Neural cell (in vitro differentiated cells): ENCODE measurements around the gene HOXC10. TPM values are rescaled to one million over a fixed set of nuclear protein-coding genes. Genes with fewer than 3 reads are reported as not detected.

Source experiments
- H2AFZ ChIP-seq: fragments of 200-600, 300-800 bp; sonication (generic), shearing (Covaris generic); 2 replicates; pipeline ENCODE4 v1.6.0; 2014; ENCODE audit warnings: low read depth, mild to moderate bottlenecking, antibody characterized with exemption, low read length, moderate library complexity
- H3F3A ChIP-seq: fragments of 200-600 bp; shearing (Covaris generic); 2 replicates; pipeline ENCODE4 v1.6.1; 2016; ENCODE audit warnings: mild to moderate bottlenecking, moderate library complexity, mixed read lengths, antibody characterized with exemption, low read length; ENCODE audit not compliant: insufficient read depth, poor library complexity, severe bottlenecking
- H3K27ac ChIP-seq: fragments of 200-600, 300-800 bp; sonication (generic), shearing (Covaris generic); 2 replicates; pipeline ENCODE4 v1.5.1; 2014; ENCODE audit warnings: mild to moderate bottlenecking, low read length, moderate library complexity
- H3K27me3 ChIP-seq: fragments of 300-800, 200-600 bp; sonication (generic), shearing (Covaris generic); 2 replicates; pipeline ENCODE4 v1.6.0; 2014; ENCODE audit warnings: mild to moderate bottlenecking, low read depth, low read length, moderate library complexity; ENCODE audit not compliant: insufficient read depth
- H3K36me3 ChIP-seq: fragments of 300-800, 200-600 bp; sonication (generic), shearing (Covaris generic); 2 replicates; pipeline ENCODE4 v1.5.1; 2014; ENCODE audit warnings: mild to moderate bottlenecking, antibody characterized with exemption, low read length, moderate library complexity; ENCODE audit not compliant: insufficient read depth
- H3K4me2 ChIP-seq: fragments of 300-800, 200-600 bp; sonication (generic), shearing (Covaris generic); 2 replicates; pipeline ENCODE4 v1.6.0; 2014; ENCODE audit warnings: mild to moderate bottlenecking, low read length
- H3K4me3 ChIP-seq: fragments of 300-800, 200-600 bp; sonication (generic), shearing (Covaris generic); 2 replicates; pipeline ENCODE4 v1.5.1; 2014; ENCODE audit warnings: mild to moderate bottlenecking, low read length, moderate library complexity
- H3K79me2 ChIP-seq: fragments of 200-600 bp; shearing (Covaris generic); replicated peaks from 2 replicates; pipeline ENCODE4 v1.6.0; 2014; ENCODE audit warnings: mild to moderate bottlenecking, low read length, moderate library complexity; ENCODE audit not compliant: insufficient read depth
- H3K9ac ChIP-seq: fragments of 300-800, 200-600 bp; sonication (generic), shearing (Covaris generic); 2 replicates; pipeline ENCODE4 v1.6.1; 2016; ENCODE audit warnings: mild to moderate bottlenecking, low read length, mixed read lengths
- H3K9me2 ChIP-seq: fragments of 200-600 bp; shearing (Covaris generic); 2 replicates; pipeline ENCODE4 v1.6.1; 2016; ENCODE audit warnings: mild to moderate bottlenecking, low read length, mixed read lengths; ENCODE audit not compliant: insufficient read depth
- H3K9me3 ChIP-seq: fragments of 200-600, 300-800 bp; sonication (generic), shearing (Covaris generic); 2 replicates; pipeline ENCODE4 v1.6.1; 2016; ENCODE audit warnings: mild to moderate bottlenecking, mixed run types, low read length, moderate library complexity, mixed read lengths
- H4K20me1 ChIP-seq: fragments of 200-600 bp; shearing (Covaris generic); 2 replicates; pipeline ENCODE4 v1.6.1; 2016; ENCODE audit warnings: mild to moderate bottlenecking, mixed run types; ENCODE audit not compliant: insufficient read depth
- CTCF ChIP-seq: fragments of 450-650 bp; IDR thresholded peaks from 2 replicates; pipeline ENCODE4 v1.5.1; 2014; ENCODE audit warnings: antibody characterized with exemption, mild to moderate bottlenecking, moderate library complexity; ENCODE audit not compliant: poor library complexity, severe bottlenecking
- EP300 ChIP-seq: fragments of 450-650 bp; conservative IDR thresholded peaks from 2 replicates; pipeline ENCODE4 v1.6.1; 2014; ENCODE audit warnings: antibody characterized with exemption, mild to moderate bottlenecking, moderate library complexity; ENCODE audit not compliant: poor library complexity, severe bottlenecking
- EZH2 ChIP-seq: fragments of 200-600, 300-800 bp; shearing (Covaris generic), sonication (generic); IDR thresholded peaks from 2 replicates; pipeline ENCODE4 v1.6.1; 2014; ENCODE audit warnings: antibody characterized with exemption, low read length, borderline replicate concordance, mild to moderate bottlenecking; ENCODE audit not compliant: insufficient read depth, poor library complexity, severe bottlenecking
- MXI1 ChIP-seq: fragments of 450-650 bp; conservative IDR thresholded peaks from 2 replicates; pipeline ENCODE4 v1.6.1; 2014; ENCODE audit warnings: antibody characterized with exemption, mild to moderate bottlenecking; ENCODE audit not compliant: poor library complexity, severe bottlenecking
- POLR2AphosphoS5 ChIP-seq: IDR thresholded peaks from 2 replicates; pipeline ENCODE4 v1.6.1; 2012
- RAD21 ChIP-seq: fragments of 450-650 bp; conservative IDR thresholded peaks from 2 replicates; pipeline ENCODE4 v1.6.1; 2014; ENCODE audit warnings: antibody characterized with exemption, mild to moderate bottlenecking, moderate library complexity
- REST ChIP-seq: IDR thresholded peaks from 2 replicates; pipeline ENCODE4 v1.6.1; 2012; ENCODE audit warnings: borderline replicate concordance
- SMC3 ChIP-seq: fragments of 450-650 bp; conservative IDR thresholded peaks from 2 replicates; pipeline ENCODE4 v1.6.1; 2014; ENCODE audit warnings: antibody characterized with exemption, mild to moderate bottlenecking, moderate library complexity; ENCODE audit not compliant: poor library complexity
- TAF1 ChIP-seq: IDR thresholded peaks from 2 replicates; pipeline ENCODE4 v1.6.1; 2012; ENCODE audit warnings: low read depth
- polyA plus RNA-seq: library from polyadenylated mRNA; depleted of rRNA; stranded (reverse); fragments of >200 nt; gene quantifications from 2 replicates; pipeline ENCODE4 v1.2.3, GENCODE V29; 2014

HOXC10 gene
- polyA plus RNA-seq, 1 donor from 2014 or later: not detected

- no peaks in the 10 kb centered on the region for H3K9me3 ChIP-seq
- TF ChIP-seq EP300: no peak
- TF ChIP-seq TAF1: no peak
- TF ChIP-seq EZH2: no peak
- TF ChIP-seq CTCF: no peak
- no peak for TF ChIP-seq RAD21
- TF ChIP-seq REST: no peak
- TF ChIP-seq SMC3: no peak
- TF ChIP-seq MXI1: no peak
- TF ChIP-seq POLR2AphosphoS5: no peak
- no peaks in the 10 kb centered on the region for H3K79me2 ChIP-seq
- no peak overlapping the region for H3K9ac ChIP-seq
- H3K4me3 ChIP-seq: no peak overlapping the region
- no peak overlapping the region for H3K4me2 ChIP-seq
- H3K27ac ChIP-seq: no peak overlapping the region
- peaks cover 100% of the 10 kb centered on the region for H3K27me3 ChIP-seq
- H3F3A ChIP-seq: no peaks in the 10 kb centered on the region
- no peak overlapping the region for H2AFZ ChIP-seq
- no peaks in the 10 kb centered on the region for H4K20me1 ChIP-seq
- H3K36me3 ChIP-seq: no peaks in the 10 kb centered on the region
- H3K9me2 ChIP-seq: no peaks in the 10 kb centered on the region
Observed at GRCh38 chr12:53971129-53971528, 13.8 kb upstream of the HOXC10 start.

GRCh38 chr12:53971686-53972085, 13.3 kb upstream of the HOXC10 start:
- Histone ChIP-seq H4K20me1 (no peaks in the 10 kb centered on the region), H3K27me3 (peaks cover 100% of the 10 kb centered on the region), H3K4me2 (no peak overlapping the region), H3K9me3 (no peaks in the 10 kb centered on the region), H3K27ac (no peak overlapping the region), H3K36me3 (no peaks in the 10 kb centered on the region), H3K9ac (no peak overlapping the region), H2AFZ (no peak overlapping the region), H3K4me3 (no peak overlapping the region), H3K9me2 (no peaks in the 10 kb centered on the region), H3F3A (no peaks in the 10 kb centered on the region), H3K79me2 (no peaks in the 10 kb centered on the region)
- no peak for TF ChIP-seq REST
- no peak for TF ChIP-seq POLR2AphosphoS5
- TF ChIP-seq CTCF: no peak
- no peak for TF ChIP-seq TAF1
- TF ChIP-seq RAD21: no peak
- TF ChIP-seq EP300: no peak
